Mucosa of rectum (tissue), 2 donors: Measurements from ENCODE around the gene OR13J1.

ENCODE experiments used
- H3K27ac ChIP-seq, 2 donors: one replicate each; pipeline ENCODE4 v1.7.0; 2013; ENCODE audit warnings: inconsistent platforms in 2 of 2, low read depth in 2 of 2, low read length in 2 of 2
- H3K27me3 ChIP-seq, 2 donors: one replicate each; pipeline ENCODE4 v1.7.0; 2013; ENCODE audit warnings: low read length in 2 of 2; ENCODE audit not compliant: control insufficient read depth in 2 of 2, insufficient read depth in 2 of 2
- H3K36me3 ChIP-seq, 2 donors: one replicate each; pipeline ENCODE4 v1.7.0; 2013; ENCODE audit warnings: low read length in 2 of 2; ENCODE audit not compliant: control insufficient read depth in 2 of 2, insufficient read depth in 2 of 2
- H3K4me1 ChIP-seq, 2 donors: one replicate each; pipeline ENCODE4 v1.7.0; 2013; ENCODE audit warnings: low read length in 2 of 2, mild to moderate bottlenecking in 1 of 2; ENCODE audit not compliant: control insufficient read depth in 2 of 2, insufficient read depth in 2 of 2
- H3K4me3 ChIP-seq, 2 donors: one replicate each; pipeline ENCODE4 v1.7.0; 2013; ENCODE audit warnings: low read length in 2 of 2
- H3K9ac ChIP-seq, 2 donors: one replicate each; pipeline ENCODE4 v1.7.0; 2013; ENCODE audit warnings: low read length in 2 of 2, low read depth in 1 of 2, mild to moderate bottlenecking in 1 of 2
- H3K9me3 ChIP-seq, 2 donors: one replicate each; pipeline ENCODE4 v1.7.0; 2013; ENCODE audit warnings: low read length in 2 of 2; ENCODE audit not compliant: control insufficient read depth in 2 of 2
- donor health status: healthy.
- donor health status: Normal muscosa, but diverticular disease.

Gene OR13J1

GRCh38 chr9:35859990-35860339 lies 10.2 kb downstream of the OR13J1 start:
- Histone ChIP-seq H3K36me3 (no peaks in the 10 kb centered on the region), H3K9me3 (no peaks in the 10 kb centered on the region), H3K9ac (no peak overlapping the region), H3K27me3 (peaks cover 13 to 14% of the 10 kb centered on the region in 2 donors), H3K27ac (no peak overlapping the region), H3K4me3 (no peak overlapping the region), H3K4me1 (peaks cover 0 to 5% of the 10 kb centered on the region in 2 donors)

- no peak overlapping the region for H3K9ac ChIP-seq
- no peak overlapping the region for H3K27ac ChIP-seq
- H3K4me3 ChIP-seq = no peak overlapping the region
- peaks cover 13 to 14% of the 10 kb centered on the region in 2 donors for H3K27me3 ChIP-seq
- peaks cover 0 to 5% of the 10 kb centered on the region in 2 donors for H3K4me1 ChIP-seq
- no peaks in the 10 kb centered on the region for H3K9me3 ChIP-seq
- no peaks in the 10 kb centered on the region for H3K36me3 ChIP-seq
Observed at GRCh38 chr9:35859310-35859989, 10.8 kb downstream of the OR13J1 start.

GRCh38 chr9:35858458-35858857 lies 11.7 kb downstream of the OR13J1 start:
- Histone ChIP-seq H3K27me3 (peaks cover 9 to 13% of the 10 kb centered on the region in 2 donors), H3K36me3 (no peaks in the 10 kb centered on the region), H3K27ac (no peak overlapping the region), H3K9ac (no peak overlapping the region), H3K9me3 (no peaks in the 10 kb centered on the region), H3K4me1 (peaks cover 0 to 5% of the 10 kb centered on the region in 2 donors), H3K4me3 (no peak overlapping the region)

GRCh38 chr9:35856882-35857281 lies 13.3 kb downstream of the OR13J1 start:
- Histone ChIP-seq H3K4me1 (peaks cover 0 to 5% of the 10 kb centered on the region in 2 donors), H3K27ac (no peak overlapping the region), H3K9ac (no peak overlapping the region), H3K27me3 (peaks cover 4 to 10% of the 10 kb centered on the region in 2 donors), H3K36me3 (no peaks in the 10 kb centered on the region), H3K9me3 (no peaks in the 10 kb centered on the region), H3K4me3 (no peak overlapping the region)

- Histone ChIP-seq H3K36me3 (no peaks in the 10 kb centered on the region), H3K4me1 (peaks cover 0 to 5% of the 10 kb centered on the region in 2 donors), H3K27me3 (peaks cover 2 to 5% of the 10 kb centered on the region in 2 donors), H3K9me3 (no peaks in the 10 kb centered on the region), H3K4me3 (no peak overlapping the region), H3K27ac (no peak overlapping the region), H3K9ac (no peak overlapping the region)
Observed at GRCh38 chr9:35856206-35856605, 14.0 kb downstream of the OR13J1 start.

GRCh38 chr9:35854091-35854762 lies 16.0 kb downstream of the OR13J1 start:
- Histone ChIP-seq H3K4me3 (no peak overlapping the region), H3K9ac (no peak overlapping the region), H3K27ac (no peak overlapping the region), H3K36me3 (no peaks in the 10 kb centered on the region), H3K27me3 (peaks cover 0 to 1% of the 10 kb centered on the region in 2 donors), H3K9me3 (no peaks in the 10 kb centered on the region), H3K4me1 (no peaks in the 10 kb centered on the region)

GRCh38 chr9:35852876-35853865 lies 17.0 kb downstream of the OR13J1 start:
- no peaks in the 10 kb centered on the region for H3K27me3 ChIP-seq
- no peak overlapping the region for H3K27ac ChIP-seq
- H3K9me3 ChIP-seq = no peaks in the 10 kb centered on the region
- no peak overlapping the region for H3K9ac ChIP-seq
- H3K36me3 ChIP-seq = no peaks in the 10 kb centered on the region
- H3K4me1 ChIP-seq = no peaks in the 10 kb centered on the region
- no peak overlapping the region for H3K4me3 ChIP-seq

- no peaks in the 10 kb centered on the region for H3K4me1 ChIP-seq
- peaks cover 2% of the 10 kb centered on the region in 2 donors for H3K36me3 ChIP-seq
- H3K9ac ChIP-seq = no peak overlapping the region
- no peak overlapping the region for H3K4me3 ChIP-seq
- H3K27me3 ChIP-seq = no peaks in the 10 kb centered on the region
- H3K27ac ChIP-seq = no peak overlapping the region
- H3K9me3 ChIP-seq = no peaks in the 10 kb centered on the region
Observed at GRCh38 chr9:35852267-35852815, 17.9 kb downstream of the OR13J1 start.

GRCh38 chr9:35847792-35848572 lies 22.2 kb downstream of the OR13J1 start:
- no peak overlapping the region for H3K9ac ChIP-seq
- H3K4me1 ChIP-seq = peaks cover 2 to 10% of the 10 kb centered on the region in 2 donors
- peaks cover 9 to 10% of the 10 kb centered on the region in 2 donors for H3K36me3 ChIP-seq
- H3K27ac ChIP-seq = peak overlapping the region in 1 of 2 donors; percentile 16
- H3K27me3 ChIP-seq = no peaks in the 10 kb centered on the region
- no peaks in the 10 kb centered on the region for H3K9me3 ChIP-seq
- no peak overlapping the region for H3K4me3 ChIP-seq
